IMR-90 (cell line): ENCODE measurements around the gene HACD2. TPM values are rescaled to one million over a fixed set of nuclear protein-coding genes. Genes with fewer than 3 reads are reported as not detected.

ENCODE experiments used
- ATAC-seq: fragments of 200-7000 bp; cut with Tn5 transposase; 2 replicates; pipeline ENCODE4 v1.9.1; 2020; ENCODE audit warnings: low read depth, mild to moderate bottlenecking, moderate library complexity
- BruUV-seq: library from RNA; stranded (reverse); fragments of 400-500 nt; replicated peaks from 2 replicates; lab custom pipeline; 2021; lab: Mats Ljungman, UMichigan
- CTCF ChIA-PET: fragments of 300-600 bp; formaldehyde crosslinking; extraction: SDS; loops from one replicate; lab custom pipeline; 2021; ENCODE audit warnings: antibody characterized with exemption; lab: Yijun Ruan, JAX
- POLR2A ChIA-PET: fragments of 300-600 bp; sonication (Branson Sonifier 250); formaldehyde crosslinking; loops from one replicate; lab custom pipeline; 2022; ENCODE audit warnings: antibody characterized with exemption; ENCODE audit not compliant: unreplicated experiment; lab: Charles Lee
- DNase-seq: peaks from one replicate; pipeline ENCODE4 v3.0.0; 2013
- H2AFZ ChIP-seq: replicated peaks from 2 replicates; pipeline ENCODE3; 2013; ENCODE audit warnings: low read length, mild to moderate bottlenecking; ENCODE audit not compliant: poor library complexity
- H2AK5ac ChIP-seq: 2 replicates; pipeline ENCODE4 v1.6.1; 2013; ENCODE audit warnings: low read depth, low read length, inconsistent platforms
- H2AK9ac ChIP-seq: replicated peaks from 2 replicates; pipeline ENCODE3; 2013; ENCODE audit warnings: mild to moderate bottlenecking, low read depth, low read length, moderate library complexity; ENCODE audit not compliant: poor library complexity
- H2BK120ac ChIP-seq: 2 replicates; pipeline ENCODE4 v1.6.1; 2013; ENCODE audit warnings: low read depth, low read length, inconsistent platforms
- H2BK15ac ChIP-seq: 3 replicates; pipeline ENCODE4 v1.6.1; 2013; ENCODE audit warnings: low read depth, low read length, inconsistent platforms
- H2BK20ac ChIP-seq: 2 replicates; pipeline ENCODE4 v1.6.1; 2013; ENCODE audit warnings: low read depth, mild to moderate bottlenecking, inconsistent platforms, low read length, moderate library complexity
- H2BK5ac ChIP-seq: 2 replicates; pipeline ENCODE4 v1.6.1; 2013; ENCODE audit warnings: mild to moderate bottlenecking, low read depth, low read length, inconsistent platforms; ENCODE audit not compliant: poor library complexity, severe bottlenecking
- H3K14ac ChIP-seq: replicated peaks from 2 replicates; pipeline ENCODE4 v1.6.1; 2013; ENCODE audit warnings: low read depth, low read length, inconsistent platforms
- H3K18ac ChIP-seq: 2 replicates; pipeline ENCODE4 v1.6.1; 2013; ENCODE audit warnings: low read depth, low read length, control low read depth
- H3K23ac ChIP-seq: 2 replicates; pipeline ENCODE4 v1.6.1; 2013; ENCODE audit warnings: low read depth, low read length, inconsistent platforms
- H3K27ac ChIP-seq: 2 replicates; pipeline ENCODE4 v1.5.1; 2013; ENCODE audit warnings: mild to moderate bottlenecking, control low read depth, low read length; ENCODE audit not compliant: insufficient read depth
- H3K27me3 ChIP-seq: 2 replicates; pipeline ENCODE4 v1.6.1; 2013; ENCODE audit warnings: low read length; ENCODE audit not compliant: control insufficient read depth, insufficient read depth
- H3K36me3 ChIP-seq: 2 replicates; pipeline ENCODE4 v1.6.1; 2013; ENCODE audit warnings: low read length, mixed read lengths; ENCODE audit not compliant: control insufficient read depth, insufficient read depth
- H3K4ac ChIP-seq: 2 replicates; pipeline ENCODE4 v1.6.1; 2013; ENCODE audit warnings: low read depth, low read length, inconsistent platforms
- H3K4me1 ChIP-seq: 2 replicates; pipeline ENCODE4 v1.6.1; 2013; ENCODE audit warnings: low read length, mixed read lengths; ENCODE audit not compliant: control insufficient read depth, insufficient read depth
- H3K4me2 ChIP-seq: 2 replicates; pipeline ENCODE4 v1.6.1; 2013; ENCODE audit warnings: low read depth, mild to moderate bottlenecking, control low read depth, low read length, moderate library complexity
- H3K4me3 ChIP-seq: 2 replicates; pipeline ENCODE4 v1.5.1; 2013; ENCODE audit warnings: low read depth, mild to moderate bottlenecking, control low read depth, low read length, moderate library complexity; ENCODE audit not compliant: insufficient read depth
- H3K56ac ChIP-seq: 2 replicates; pipeline ENCODE4 v1.6.1; 2013; ENCODE audit warnings: low read length, inconsistent platforms; ENCODE audit not compliant: insufficient read depth; ENCODE audit errors: extremely low read depth
- H3K79me1 ChIP-seq, 2 experiments: 2 replicates each; pipeline ENCODE4 v1.6.1; 2013; ENCODE audit warnings: low read length in 2 of 2, inconsistent platforms in 1 of 2, low read depth in 1 of 2
- H3K9ac ChIP-seq: 2 replicates; pipeline ENCODE4 v1.6.1; 2013; ENCODE audit warnings: low read depth, low read length, control low read depth
- H3K9me1 ChIP-seq: 2 replicates; pipeline ENCODE4 v1.6.1; 2013; ENCODE audit warnings: low read length, inconsistent platforms; ENCODE audit not compliant: insufficient read depth
- H3K9me3 ChIP-seq: 2 replicates; pipeline ENCODE4 v1.6.1; 2013; ENCODE audit warnings: low read length; ENCODE audit not compliant: control insufficient read depth, insufficient read depth
- H4K20me1 ChIP-seq: 2 replicates; pipeline ENCODE4 v1.6.1; 2013; ENCODE audit warnings: low read length, inconsistent platforms; ENCODE audit not compliant: insufficient read depth
- H4K5ac ChIP-seq: 2 replicates; pipeline ENCODE4 v1.6.1; 2013; ENCODE audit warnings: mild to moderate bottlenecking, low read depth, low read length, control low read depth
- H4K8ac ChIP-seq, 2 experiments: 2 replicates each; pipeline ENCODE4 v1.6.1; 2013; ENCODE audit warnings: low read depth in 2 of 2, low read length in 2 of 2, control low read depth in 1 of 2, inconsistent platforms in 1 of 2
- H4K91ac ChIP-seq: 2 replicates; pipeline ENCODE4 v1.6.1; 2013; ENCODE audit warnings: low read depth, low read length, inconsistent platforms; ENCODE audit not compliant: insufficient read depth
- BHLHE40 ChIP-seq: fragments of 150-350 bp; IDR thresholded peaks from 2 replicates; pipeline ENCODE4 v1.6.1; 2016; ENCODE audit warnings: mild to moderate bottlenecking, low read depth, low read length
- CEBPB ChIP-seq: IDR thresholded peaks from 2 replicates; pipeline ENCODE4 v1.6.1; 2012; ENCODE audit warnings: low read depth, low read length, improper control_type of control experiment
- CHD1 ChIP-seq: IDR thresholded peaks from 2 replicates; pipeline ENCODE4 v1.6.1; 2012; ENCODE audit warnings: low read depth, low read length, improper control_type of control experiment
- FOS ChIP-seq: fragments of 150-350 bp; IDR thresholded peaks from 2 replicates; pipeline ENCODE4 v1.6.1; 2016; ENCODE audit warnings: low read depth, low read length
- MAFK ChIP-seq: IDR thresholded peaks from 2 replicates; pipeline ENCODE4 v1.6.1; 2012; ENCODE audit warnings: low read depth, low read length, improper control_type of control experiment
- MAZ ChIP-seq: IDR thresholded peaks from 2 replicates; pipeline ENCODE4 v1.6.1; 2012; ENCODE audit warnings: low read depth, mild to moderate bottlenecking, low read length, improper control_type of control experiment, moderate library complexity, borderline replicate concordance
- MXI1 ChIP-seq: IDR thresholded peaks from 2 replicates; pipeline ENCODE4 v1.6.1; 2012; ENCODE audit warnings: low read depth, mild to moderate bottlenecking, low read length, moderate library complexity, borderline replicate concordance
- NFE2L2 ChIP-seq: fragments of 150-350 bp; IDR thresholded peaks from 2 replicates; pipeline ENCODE4 v1.6.1; 2016; ENCODE audit warnings: low read depth, mild to moderate bottlenecking, low read length
- POLR2A ChIP-seq: IDR thresholded peaks from 2 replicates; pipeline ENCODE4 v1.6.1; 2012; ENCODE audit warnings: mild to moderate bottlenecking, low read depth, low read length
- RAD21 ChIP-seq: IDR thresholded peaks from 2 replicates; pipeline ENCODE4 v1.6.1; 2012; ENCODE audit warnings: low read length, improper control_type of control experiment
- RCOR1 ChIP-seq: IDR thresholded peaks from 2 replicates; pipeline ENCODE4 v1.6.1; 2012; ENCODE audit warnings: mild to moderate bottlenecking, low read length, improper control_type of control experiment; ENCODE audit not compliant: insufficient replicate concordance
- RFX5 ChIP-seq: IDR thresholded peaks from 2 replicates; pipeline ENCODE4 v1.8.0; 2012; ENCODE audit warnings: low read depth, mild to moderate bottlenecking, low read length, moderate library complexity
- SMC3 ChIP-seq: fragments of 150-350 bp; IDR thresholded peaks from 2 replicates; pipeline ENCODE4 v1.6.1; 2016; ENCODE audit warnings: low read depth, mild to moderate bottlenecking, antibody characterized with exemption, low read length, moderate library complexity
- WGBS, 2 experiments: methylation state at CpG; one replicate each; pipeline versions ENCODE4 v1.1.5 to v1.1.7; 2013; ENCODE audit warnings: missing lambda C conversion rate in 2 of 2; ENCODE audit not compliant: insufficient read length in 1 of 2; ENCODE audit errors: extremely low coverage in 2 of 2; 5-methylcytosine and 5-hydroxymethylcytosine counted together
- dilution Hi-C: fragments of 300-500 bp; cut with HindIII; formaldehyde crosslinking; loops from one replicate; pipeline ENCODE4 v1.14.3; 2018; ENCODE audit warnings: low sequenced_read_pairs; ENCODE audit not compliant: unreplicated experiment
- in situ Hi-C: fragments of 300-500 bp; cut with MboI; formaldehyde crosslinking; loops from 3 replicates; pipeline ENCODE4 v1.14.3; 2019; ENCODE audit warnings: low sequenced_read_pairs, inconsistent platforms, mixed read lengths
- intact Hi-C: fragments of 100-400 bp; cut with micrococcal nuclease; formaldehyde crosslinking; loops from 2 replicates; pipeline ENCODE4 v1.10.0; 2022
- polyA plus RNA-seq, 3 experiments: library from polyadenylated mRNA; depleted of rRNA; stranded (reverse); fragments of >200 nt; gene quantifications; 2 replicates each; pipeline ENCODE4 v1.2.3, GENCODE V29; 2012; ENCODE audit warnings: low replicate concordance in 1 of 3
- total RNA-seq: library from RNA; depleted of rRNA; stranded (reverse); fragments of >200 nt; gene quantifications from 2 replicates; pipeline ENCODE4 v1.2.3, GENCODE V29; 2012
- TF ChIP-seq, protein P1 (sequence below): fragments of 150-350 bp; IDR thresholded peaks from 2 replicates; pipeline ENCODE4 v1.6.1; 2017; ENCODE audit warnings: mild to moderate bottlenecking, antibody characterized with exemption, low read length, low read depth
- TF ChIP-seq, protein P2 (sequence below): conservative IDR thresholded peaks from 2 replicates; pipeline ENCODE4 v1.5.1; 2012; ENCODE audit warnings: mild to moderate bottlenecking, low read depth, low read length, improper control_type of control experiment
- TF ChIP-seq, protein P3 (sequence below): fragments of 150-350 bp; IDR thresholded peaks from 2 replicates; pipeline ENCODE4 v1.6.1; 2016; ENCODE audit warnings: low read depth, mild to moderate bottlenecking, low read length, moderate library complexity, borderline replicate concordance

HACD2 gene
- total and polyA plus RNA-seq, 2 of the 4 experiments (the other 2 are of a cell fraction): 21.5 to 22.6 TPM

DNA sequence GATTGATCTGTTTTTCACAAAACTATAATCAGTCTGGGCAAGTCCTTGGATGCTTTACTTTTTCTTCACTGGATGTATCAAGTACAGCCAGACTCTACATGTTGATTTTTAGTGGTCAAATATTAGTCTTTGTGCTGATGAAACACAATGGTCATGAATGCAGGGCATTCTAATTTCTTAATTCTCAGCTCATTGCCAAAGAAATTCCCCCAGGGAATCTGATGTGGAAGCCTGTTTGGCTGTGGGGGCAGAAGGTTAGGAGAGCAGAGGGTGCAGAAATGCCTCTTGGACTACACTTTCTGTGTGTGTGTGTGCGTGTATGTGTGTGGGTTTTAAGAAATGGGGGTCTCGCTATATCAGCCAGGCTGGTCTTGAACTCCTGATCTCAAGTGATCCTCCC, 48.7 kb upstream of the HACD2 start:
- POLR2A ChIA-PET: no interaction called here
- H3K4ac ChIP-seq: peak overlapping the region; percentile 83
- H2BK5ac ChIP-seq: no peak overlapping the region
- H2AFZ ChIP-seq: no peak overlapping the region
- H3K4me1 ChIP-seq: peaks cover 33% of the 10 kb centered on the region
- H4K91ac ChIP-seq: peak overlapping the region; percentile 88; the same call in 1 of the 2 replicates
- H3K9me1 ChIP-seq: peaks cover 38% of the 10 kb centered on the region
- H3K9me3 ChIP-seq: no peaks in the 10 kb centered on the region
- peak overlapping the region; percentile 42 for H3K14ac ChIP-seq
- TF ChIP-seq BHLHE40: no peak
- TF ChIP-seq CHD1: no peak
- no peak for TF ChIP-seq MAFK
- no peak for TF ChIP-seq RAD21
- TF ChIP-seq FOS: no peak
- TF ChIP-seq, protein P1, sequence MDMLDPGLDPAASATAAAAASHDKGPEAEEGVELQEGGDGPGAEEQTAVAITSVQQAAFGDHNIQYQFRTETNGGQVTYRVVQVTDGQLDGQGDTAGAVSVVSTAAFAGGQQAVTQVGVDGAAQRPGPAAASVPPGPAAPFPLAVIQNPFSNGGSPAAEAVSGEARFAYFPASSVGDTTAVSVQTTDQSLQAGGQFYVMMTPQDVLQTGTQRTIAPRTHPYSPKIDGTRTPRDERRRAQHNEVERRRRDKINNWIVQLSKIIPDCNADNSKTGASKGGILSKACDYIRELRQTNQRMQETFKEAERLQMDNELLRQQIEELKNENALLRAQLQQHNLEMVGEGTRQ: no peak
- TF ChIP-seq SMC3: no peak
- no peak for TF ChIP-seq POLR2A
- TF ChIP-seq NFE2L2: no peak
- TF ChIP-seq, protein P2, sequence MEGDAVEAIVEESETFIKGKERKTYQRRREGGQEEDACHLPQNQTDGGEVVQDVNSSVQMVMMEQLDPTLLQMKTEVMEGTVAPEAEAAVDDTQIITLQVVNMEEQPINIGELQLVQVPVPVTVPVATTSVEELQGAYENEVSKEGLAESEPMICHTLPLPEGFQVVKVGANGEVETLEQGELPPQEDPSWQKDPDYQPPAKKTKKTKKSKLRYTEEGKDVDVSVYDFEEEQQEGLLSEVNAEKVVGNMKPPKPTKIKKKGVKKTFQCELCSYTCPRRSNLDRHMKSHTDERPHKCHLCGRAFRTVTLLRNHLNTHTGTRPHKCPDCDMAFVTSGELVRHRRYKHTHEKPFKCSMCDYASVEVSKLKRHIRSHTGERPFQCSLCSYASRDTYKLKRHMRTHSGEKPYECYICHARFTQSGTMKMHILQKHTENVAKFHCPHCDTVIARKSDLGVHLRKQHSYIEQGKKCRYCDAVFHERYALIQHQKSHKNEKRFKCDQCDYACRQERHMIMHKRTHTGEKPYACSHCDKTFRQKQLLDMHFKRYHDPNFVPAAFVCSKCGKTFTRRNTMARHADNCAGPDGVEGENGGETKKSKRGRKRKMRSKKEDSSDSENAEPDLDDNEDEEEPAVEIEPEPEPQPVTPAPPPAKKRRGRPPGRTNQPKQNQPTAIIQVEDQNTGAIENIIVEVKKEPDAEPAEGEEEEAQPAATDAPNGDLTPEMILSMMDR: no peak
- no peak for TF ChIP-seq RCOR1
- TF ChIP-seq CEBPB: no peak
- no peak for TF ChIP-seq MAZ
- no peak for TF ChIP-seq RFX5
- TF ChIP-seq MXI1: no peak
- TF ChIP-seq, protein P3, sequence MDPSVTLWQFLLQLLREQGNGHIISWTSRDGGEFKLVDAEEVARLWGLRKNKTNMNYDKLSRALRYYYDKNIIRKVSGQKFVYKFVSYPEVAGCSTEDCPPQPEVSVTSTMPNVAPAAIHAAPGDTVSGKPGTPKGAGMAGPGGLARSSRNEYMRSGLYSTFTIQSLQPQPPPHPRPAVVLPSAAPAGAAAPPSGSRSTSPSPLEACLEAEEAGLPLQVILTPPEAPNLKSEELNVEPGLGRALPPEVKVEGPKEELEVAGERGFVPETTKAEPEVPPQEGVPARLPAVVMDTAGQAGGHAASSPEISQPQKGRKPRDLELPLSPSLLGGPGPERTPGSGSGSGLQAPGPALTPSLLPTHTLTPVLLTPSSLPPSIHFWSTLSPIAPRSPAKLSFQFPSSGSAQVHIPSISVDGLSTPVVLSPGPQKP: no peak
- H3K27ac ChIP-seq: peak overlapping the region; percentile 80; the same call in 1 of the 2 replicates
- no peaks in the 10 kb centered on the region; the same call in none of the 2 replicates for H4K20me1 ChIP-seq
- peaks cover 70% of the 10 kb centered on the region for H3K36me3 ChIP-seq
- no peak overlapping the region for H2AK9ac ChIP-seq
- H3K23ac ChIP-seq: peak overlapping the region; percentile 49; the same call in 1 of the 2 replicates
- no peaks in the 10 kb centered on the region for H3K27me3 ChIP-seq
- CTCF ChIA-PET: no interaction called here
- dilution Hi-C loops (no loop called here), in situ Hi-C loops (no loop called here), intact Hi-C loops (no loop called here)
- peak overlapping the region; percentile 46; the same call in 1 of the 3 replicates for H2BK15ac ChIP-seq
- no CpG with 5 or more reads among the region's 2 CpGs for WGBS, 2 experiments
- H2AK5ac ChIP-seq: peak overlapping the region; percentile 97
- H3K4me2 ChIP-seq: no peak overlapping the region
- no peak for DNase-seq
- H2BK120ac ChIP-seq: peak overlapping the region; percentile 90
- H3K79me1 ChIP-seq: peaks cover 7 to 55% of the 10 kb centered on the region in 2 experiments; a peak in 3 of 4 replicates
- peak overlapping the region; percentile 58 for H2BK20ac ChIP-seq
- H3K4me3 ChIP-seq: no peak overlapping the region
- peak overlapping the region; percentile 6; the same call in 1 of the 2 replicates for H3K18ac ChIP-seq
- BruUV-seq: no TSS peak
- H4K5ac ChIP-seq: no peak overlapping the region
- peak; percentile 1; the same call in 1 of the 2 replicates for ATAC-seq
- H3K9ac ChIP-seq: no peak overlapping the region
- H4K8ac ChIP-seq: peak overlapping the region; percentile 24 to 87; a peak in 2 of 4 replicates
- H3K56ac ChIP-seq: no peak overlapping the region
